Prostate gland (tissue), 2 donors: ENCODE data around the gene ALG8.

Experiments
- CTCF ChIP-seq, 4 experiments: fragments of 200-600 bp in 2 of 4; fragments of 450-650 bp in 2 of 4; sonication (generic) in 2 of 4; IDR thresholded peaks; 1 replicate in 3 of 4; 2 replicates in 1 of 4; pipeline ENCODE4 v1.5.1; 2016 to 2019; ENCODE audit warnings: antibody characterized with exemption in 4 of 4, mild to moderate bottlenecking in 2 of 4, moderate library complexity in 2 of 4
- POLR2A ChIP-seq: fragments of 450-650 bp; IDR thresholded peaks from one replicate; pipeline ENCODE4 v1.6.1; 2016; ENCODE audit warnings: antibody characterized with exemption, mild to moderate bottlenecking

- no peak for TF ChIP-seq CTCF (IDR thresholded peaks at IDR 0.05)
- TF ChIP-seq POLR2A: no peak
Observed at GRCh38 chr11:78094250-78094649, 45.2 kb downstream of the ALG8 start.
